Measurements from ENCODE around the gene NACA2. TPM values are rescaled to one million over a fixed set of nuclear protein-coding genes. Genes with fewer than 3 reads are reported as not detected.

Gene NACA2
- total and polyA plus RNA-seq, 2 of the 8 experiments (the other 6 are each of a cell fraction or from before 2014, with no cell fraction given), result not detected

DNA sequence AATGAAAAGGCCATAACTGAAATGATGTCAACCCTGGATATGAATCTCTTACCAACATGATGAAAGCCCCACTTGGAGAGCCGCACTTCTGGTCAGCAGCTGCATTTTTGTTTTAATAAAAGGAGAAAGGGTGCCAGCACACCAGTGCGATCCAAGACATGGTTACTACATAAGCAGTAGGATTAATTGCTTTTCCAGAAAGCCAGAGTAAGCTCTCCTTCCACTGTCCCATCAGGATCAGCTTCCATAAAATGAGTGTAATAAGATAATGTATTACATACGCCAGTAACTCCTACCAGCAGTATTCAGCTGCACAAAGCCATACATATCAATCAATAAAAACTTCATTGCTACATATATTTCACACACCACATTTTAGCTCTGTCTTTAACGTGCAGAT lies 26.3 kb upstream of the NACA2 start:
- no peak for FAIRE-seq
- Histone ChIP-seq H2BK5ac (ENCODE audit: low read depth, low read length) (no peak overlapping the region), H4K5ac (ENCODE audit: insufficient read length, low read depth, low read length) (no peak overlapping the region), H3K79me1 (ENCODE audit: low read depth, low read length) (no peaks in the 10 kb centered on the region), H3K14ac (ENCODE audit: insufficient read length) (no peak overlapping the region), H4K8ac (ENCODE audit: extremely low read depth, insufficient read depth, low read length) (no peak overlapping the region), H3K23ac (ENCODE audit: insufficient read length) (no peak overlapping the region), H4K91ac (replicated peaks; ENCODE audit: insufficient read length, low read length) (no peak overlapping the region), H3K4ac (replicated peaks; ENCODE audit: insufficient read length, low read depth, low read length) (no peak overlapping the region), H3K23me2 (ENCODE audit: low read depth, low read length) (no peaks in the 10 kb centered on the region; the same call in 1 of the 2 replicates), H3K4me2 (ENCODE audit: insufficient read depth in 1 of 2, low read depth in 2 of 2, low read length in 2 of 2) (no peak overlapping the region), H2BK15ac (ENCODE audit: low read length) (no peak overlapping the region), H2AFZ (ENCODE audit: low read length) (no peak overlapping the region), H3K4me1 (replicated peaks in 1 of 4; ENCODE audit: control insufficient read depth in 3 of 4, insufficient read depth in 4 of 4, low read length in 3 of 4) (peaks cover 0 to 4% (median 0%) of the 10 kb centered on the region in 4 experiments; a peak in 1 of 7 replicates), H3K79me2 (ENCODE audit: control insufficient read depth in 1 of 2, insufficient read depth in 2 of 2, low read length in 2 of 2) (no peaks in the 10 kb centered on the region), H3K36me3 (ENCODE audit: control insufficient read depth in 2 of 4, insufficient read depth in 4 of 4, low read length in 3 of 4) (no peaks in the 10 kb centered on the region; a peak in 2 of 8 replicates), H3K4me3 (ENCODE audit: extremely low read depth in 1 of 4, insufficient read depth in 2 of 4, low read depth in 3 of 4, low read length in 4 of 4) (no peak overlapping the region), H3K27ac (ENCODE audit: low read depth, low read length) (no peak overlapping the region), H3K9ac (replicated peaks in 1 of 4; ENCODE audit: extremely low read depth in 1 of 4, low read depth in 3 of 4, low read length in 3 of 4) (no peak overlapping the region), H3K27me3 (replicated peaks in 1 of 4; ENCODE audit: control insufficient read depth in 3 of 4, extremely low read depth in 1 of 4, insufficient read depth in 3 of 4, low read length in 3 of 4) (no peaks in the 10 kb centered on the region), H2BK12ac (ENCODE audit: low read depth, low read length) (no peak overlapping the region), H2BK120ac (replicated peaks; ENCODE audit: low read depth, low read length) (no peak overlapping the region), H3K9me3 (ENCODE audit: insufficient read depth in 2 of 2, low read depth in 1 of 2, low read length in 1 of 2) (peaks cover 3 to 10% of the 10 kb centered on the region in 2 experiments; a peak in 2 of 4 replicates), H4K20me1 (replicated peaks in 1 of 2; ENCODE audit: control insufficient read depth in 1 of 2, insufficient read depth in 2 of 2, low read length in 2 of 2) (no peaks in the 10 kb centered on the region), H3K56ac (replicated peaks; ENCODE audit: insufficient read length, low read depth, low read length) (no peak overlapping the region), H3K18ac (ENCODE audit: extremely low read depth, low read length) (no peak overlapping the region), H2BK20ac (ENCODE audit: low read length) (no peak overlapping the region), H2AK5ac (ENCODE audit: low read depth, low read length) (no peak overlapping the region)
- TF ChIP-seq JUND (IDR thresholded peaks at IDR 0.05; ENCODE audit: low read length), result no peak
- no peak for TF ChIP-seq BCL11A (IDR thresholded peaks at IDR 0.05; ENCODE audit: low read depth in 2 of 2, low read length in 2 of 2)
- TF ChIP-seq, protein P1, sequence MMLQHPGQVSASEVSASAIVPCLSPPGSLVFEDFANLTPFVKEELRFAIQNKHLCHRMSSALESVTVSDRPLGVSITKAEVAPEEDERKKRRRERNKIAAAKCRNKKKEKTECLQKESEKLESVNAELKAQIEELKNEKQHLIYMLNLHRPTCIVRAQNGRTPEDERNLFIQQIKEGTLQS (IDR thresholded peaks at IDR 0.05; ENCODE audit: insufficient read depth, low read depth, low read length), result no peak
- TF ChIP-seq, protein P2, sequence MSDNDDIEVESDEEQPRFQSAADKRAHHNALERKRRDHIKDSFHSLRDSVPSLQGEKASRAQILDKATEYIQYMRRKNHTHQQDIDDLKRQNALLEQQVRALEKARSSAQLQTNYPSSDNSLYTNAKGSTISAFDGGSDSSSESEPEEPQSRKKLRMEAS (IDR thresholded peaks at IDR 0.05), result no peak
- no peak for TF ChIP-seq SP1 (IDR thresholded peaks at IDR 0.05; ENCODE audit: low read depth, low read length)
- TF ChIP-seq EZH2 (IDR thresholded peaks at IDR 0.05; ENCODE audit: low read depth, low read length, severe bottlenecking), result no peak
- POLR2A ChIA-PET (ENCODE audit: partially characterized antibody), result no interaction called here
- WGBS, 2 experiments (ENCODE audit: extremely low coverage in 1 of 2, insufficient coverage in 1 of 2, insufficient read length in 1 of 2, insufficient replicate concordance in 2 of 2, low coverage in 1 of 2, low lambda C conversion rate in 2 of 2, missing lambda C conversion rate in 1 of 2), result 83% methylated on average over 4 of the region's 4 CpGs; no CpG with 5 or more reads in 1 of the 2 experiments
- CTCF ChIA-PET (ENCODE audit: partially characterized antibody), result interaction anchor here (0.7 to 0.8 kb wide), 2 partner anchors 153 to 1682 kb away, joined by 3 read pairs; no protein-coding TSS in a partner anchor
- no peak for DNase-seq (ENCODE audit: low read depth in 1 of 2, low spot score in 2 of 2)
